CD14-positive monocyte (primary cell): Measurements from ENCODE around the gene LAMA3. TPM values are rescaled to one million over a fixed set of nuclear protein-coding genes. Genes with fewer than 3 reads are reported as not detected.
A peak's percentile ranks its signal among the peaks of the same experiment; 100 is the strongest.

Source experiments
- DNase-seq, 3 donors: peaks; one replicate each; pipeline ENCODE4 v3.0.0-alpha.2; 2011 to 2022
- H2AFZ ChIP-seq: 2 replicates; pipeline ENCODE4 v1.6.0; 2012; ENCODE audit warnings: mild to moderate bottlenecking, low read depth, low read length, inconsistent platforms; ENCODE audit not compliant: insufficient read depth, poor library complexity, severe bottlenecking
- H3K27ac ChIP-seq, 2 donors: 1 replicate in 1 of 2; 2 replicates in 1 of 2; pipeline ENCODE4 v1.5.1; 2012 to 2013; ENCODE audit warnings: low read length in 2 of 2, control low read depth in 1 of 2, inconsistent platforms in 1 of 2, low read depth in 1 of 2, mild to moderate bottlenecking in 1 of 2
- H3K27me3 ChIP-seq, 2 donors: one replicate each; pipeline versions ENCODE4 v1.6.0 to v1.6.1; 2011 to 2013; ENCODE audit warnings: low read length in 2 of 2; ENCODE audit not compliant: control insufficient read depth in 2 of 2, insufficient read depth in 2 of 2
- H3K36me3 ChIP-seq, 2 donors: replicated peaks in 1 of 2; 1 replicate in 1 of 2; 2 replicates in 1 of 2; pipeline versions ENCODE4 v1.5.1 to v1.6.1; 2012 to 2013; ENCODE audit warnings: low read length in 2 of 2, control low read depth in 1 of 2, inconsistent platforms in 1 of 2, mild to moderate bottlenecking in 1 of 2; ENCODE audit not compliant: insufficient read depth in 2 of 2, control insufficient read depth in 1 of 2
- H3K4me1 ChIP-seq, 2 donors: 1 replicate in 1 of 2; 2 replicates in 1 of 2; pipeline versions ENCODE4 v1.5.1 to v1.6.1; 2012 to 2013; ENCODE audit warnings: low read length in 2 of 2, control low read depth in 1 of 2, inconsistent platforms in 1 of 2, mild to moderate bottlenecking in 1 of 2, moderate library complexity in 1 of 2; ENCODE audit not compliant: insufficient read depth in 2 of 2, control insufficient read depth in 1 of 2
- H3K4me2 ChIP-seq: replicated peaks from 2 replicates; pipeline ENCODE3; 2012; ENCODE audit warnings: low read length, moderate library complexity, mild to moderate bottlenecking; ENCODE audit not compliant: poor library complexity, severe bottlenecking; ENCODE audit errors: extremely low read depth
- H3K4me3 ChIP-seq, 3 experiments: fragments of 200-600 bp in 1 of 3; sonication (generic) in 1 of 3; replicated peaks in 1 of 3; 1 replicate in 2 of 3; 2 replicates in 1 of 3; pipeline ENCODE4 v1.5.1; 2011 to 2013; ENCODE audit warnings: low read length in 3 of 3, mild to moderate bottlenecking in 3 of 3, control low read depth in 2 of 3, low read depth in 2 of 3, inconsistent platforms in 1 of 3, moderate library complexity in 1 of 3
- H3K79me2 ChIP-seq: 2 replicates; pipeline ENCODE4 v1.6.0; 2012; ENCODE audit warnings: mild to moderate bottlenecking, control low read depth, inconsistent platforms, low read length, moderate library complexity; ENCODE audit not compliant: insufficient read depth
- H3K9ac ChIP-seq: 2 replicates; pipeline ENCODE4 v1.6.0; 2017; ENCODE audit warnings: low read length, mild to moderate bottlenecking; ENCODE audit not compliant: insufficient read depth, poor library complexity, severe bottlenecking
- H3K9me3 ChIP-seq, 2 donors: replicated peaks in 1 of 2; 1 replicate in 1 of 2; 2 replicates in 1 of 2; pipeline versions ENCODE4 v1.5.1 to v1.6.1; 2012 to 2013; ENCODE audit warnings: low read length in 2 of 2, control low read depth in 1 of 2; ENCODE audit not compliant: control insufficient read depth in 1 of 2, insufficient read depth in 1 of 2
- H4K20me1 ChIP-seq: 2 replicates; pipeline ENCODE4 v1.6.0; 2012; ENCODE audit warnings: mild to moderate bottlenecking, low read length, control low read depth, moderate library complexity; ENCODE audit not compliant: insufficient read depth
- H3K27ac Mint-ChIP-seq, 7 donors: one replicate each; pipeline ENCODE4 v1.8.0; 2020; ENCODE audit warnings: mild to moderate bottlenecking in 7 of 7, mixed read lengths in 7 of 7, moderate library complexity in 6 of 7, inconsistent platforms in 2 of 7
- H3K27me3 Mint-ChIP-seq, 3 donors: one replicate each; pipeline ENCODE4 v1.8.0; 2021 to 2022; ENCODE audit warnings: low read depth in 3 of 3, mild to moderate bottlenecking in 3 of 3, mixed read lengths in 3 of 3, moderate library complexity in 3 of 3, inconsistent platforms in 1 of 3
- H3K36me3 Mint-ChIP-seq, 2 donors: one replicate each; pipeline ENCODE4 v1.8.0; 2020; ENCODE audit warnings: mixed read lengths in 2 of 2, inconsistent platforms in 1 of 2, mild to moderate bottlenecking in 1 of 2
- H3K4me1 Mint-ChIP-seq: one replicate; pipeline ENCODE4 v1.8.0; 2020; ENCODE audit warnings: mild to moderate bottlenecking, mixed read lengths
- H3K4me3 Mint-ChIP-seq, 2 donors: one replicate each; pipeline ENCODE4 v1.8.0; 2020; ENCODE audit warnings: mild to moderate bottlenecking in 2 of 2, mixed read lengths in 2 of 2, moderate library complexity in 1 of 2
- H3K9me3 Mint-ChIP-seq, 7 donors: one replicate each; pipeline ENCODE4 v1.8.0; 2020 to 2022; ENCODE audit warnings: mixed read lengths in 7 of 7, mild to moderate bottlenecking in 6 of 7, moderate library complexity in 6 of 7, inconsistent platforms in 2 of 7
- CTCF ChIP-seq: fragments of 200-600 bp; IDR thresholded peaks from one replicate; pipeline ENCODE4 v1.8.0; 2022; ENCODE audit warnings: antibody characterized with exemption, mild to moderate bottlenecking
- WGBS: methylation state at CpG from one replicate; pipeline ENCODE4 v1.1.5; 2013; ENCODE audit warnings: missing lambda C conversion rate; ENCODE audit not compliant: insufficient coverage; 5-methylcytosine and 5-hydroxymethylcytosine counted together
- intact Hi-C, 2 donors: fragments of 100-400 bp; cut with micrococcal nuclease; formaldehyde crosslinking; loops; one replicate each; pipeline versions ENCODE4 v1.15.0 to v1.15.1; 2023
- polyA plus RNA-seq, 3 donors: library from polyadenylated mRNA; depleted of rRNA in 1 of 3; unstranded in 2 of 3; stranded (reverse) in 1 of 3; fragments of 300-500 nt in 2 of 3; fragments of >200 nt in 1 of 3; fragmentation: Illumina TruSeq in 2 of 3; gene quantifications; 1 replicate in 2 of 3; 2 replicates in 1 of 3; pipeline ENCODE4 v1.2.3, GENCODE V29; 2012 to 2021

Gene LAMA3
- polyA plus RNA-seq, 3 donors = not detected

GRCh38 chr18:23776306-23776705 lies 87.1 kb downstream of the LAMA3 start:
- no CpG with 5 or more reads among the region's 3 CpGs for WGBS
- Histone ChIP-seq H3K36me3 (no peaks in the 10 kb centered on the region), H3K9me3 (no peaks in the 10 kb centered on the region), H3K4me3 (no peak overlapping the region), H4K20me1 (no peaks in the 10 kb centered on the region), H3K79me2 (no peaks in the 10 kb centered on the region), H2AFZ (no peak overlapping the region), H3K27me3 (no peaks in the 10 kb centered on the region), H3K27ac (no peak overlapping the region), H3K9ac (no peak overlapping the region), H3K4me2 (no peak overlapping the region), H3K4me1 (no peaks in the 10 kb centered on the region)
- no peak overlapping the region for H3K27ac Mint-ChIP-seq
- DNase-seq = no peak
- intact Hi-C loops = no loop called here
- no peak overlapping the region for H3K4me3 Mint-ChIP-seq
- no peaks in the 10 kb centered on the region for H3K9me3 Mint-ChIP-seq
- TF ChIP-seq CTCF = no peak
- no peaks in the 10 kb centered on the region for H3K36me3 Mint-ChIP-seq
- no peaks in the 10 kb centered on the region for H3K4me1 Mint-ChIP-seq
- H3K27me3 Mint-ChIP-seq = peaks cover 0 to 5% (median 4%) of the 10 kb centered on the region in 3 donors

GRCh38 chr18:23778828-23779227 lies 89.6 kb downstream of the LAMA3 start:
- intact Hi-C loops = no loop called here
- Histone ChIP-seq H2AFZ (no peak overlapping the region), H3K9ac (no peak overlapping the region), H3K27ac (no peak overlapping the region), H3K9me3 (no peaks in the 10 kb centered on the region), H4K20me1 (no peaks in the 10 kb centered on the region), H3K4me3 (no peak overlapping the region), H3K4me1 (no peaks in the 10 kb centered on the region), H3K36me3 (no peaks in the 10 kb centered on the region), H3K4me2 (no peak overlapping the region), H3K79me2 (no peaks in the 10 kb centered on the region), H3K27me3 (no peaks in the 10 kb centered on the region)
- no peaks in the 10 kb centered on the region for H3K36me3 Mint-ChIP-seq
- H3K9me3 Mint-ChIP-seq = no peaks in the 10 kb centered on the region
- H3K27me3 Mint-ChIP-seq = peaks cover 0 to 6% (median 5%) of the 10 kb centered on the region in 3 donors
- no peak for TF ChIP-seq CTCF
- WGBS = 97% methylated on average over 2 of the region's 2 CpGs
- peak overlapping the region in 1 of 7 donors; percentile 6 for H3K27ac Mint-ChIP-seq
- no peaks in the 10 kb centered on the region for H3K4me1 Mint-ChIP-seq
- no peak overlapping the region for H3K4me3 Mint-ChIP-seq
- DNase-seq = no peak
